Brain microvascular endothelial cell (primary cell): Measurements from ENCODE around the gene NLGN4X.

Source experiments
- DNase-seq: peaks from one replicate; pipeline ENCODE4 v3.0.0-alpha.2; 2020
- H3K27ac ChIP-seq: fragments of 250-450 bp; sonication (Bioruptor Pico); 2 replicates; pipeline ENCODE4 v1.5.1; 2020; ENCODE audit warnings: mild to moderate bottlenecking, moderate library complexity
- H3K27me3 ChIP-seq: fragments of 250-450 bp; sonication (Bioruptor Pico); replicated peaks from 2 replicates; pipeline ENCODE4 v1.5.1; 2020; ENCODE audit warnings: mild to moderate bottlenecking
- H3K36me3 ChIP-seq: fragments of 250-450 bp; sonication (Bioruptor Pico); replicated peaks from 2 replicates; pipeline ENCODE4 v1.5.1; 2020; ENCODE audit warnings: mild to moderate bottlenecking
- H3K4me3 ChIP-seq: 2 replicates; pipeline ENCODE4 v1.5.1; 2011; ENCODE audit warnings: low read depth, mild to moderate bottlenecking, control low read depth, low read length, moderate library complexity
- in situ Hi-C: cut with HindIII; loops from 2 replicates; pipeline ENCODE4 v1.10.0; 2017; ENCODE audit warnings: low sequenced_read_pairs, low pct_ligation_motif_present
- TF ChIP-seq, protein P1 (sequence below): IDR thresholded peaks from 2 replicates; pipeline ENCODE4 v1.5.1; 2011; ENCODE audit warnings: low read depth, mild to moderate bottlenecking, moderate library complexity, low read length, control low read depth, inconsistent platforms; ENCODE audit errors: missing control alignments

Gene NLGN4X

GRCh38 chrX:6223516-6223915, 5.2 kb downstream of the NLGN4X start:
- DNase-seq, result no peak
- TF ChIP-seq, protein P1, sequence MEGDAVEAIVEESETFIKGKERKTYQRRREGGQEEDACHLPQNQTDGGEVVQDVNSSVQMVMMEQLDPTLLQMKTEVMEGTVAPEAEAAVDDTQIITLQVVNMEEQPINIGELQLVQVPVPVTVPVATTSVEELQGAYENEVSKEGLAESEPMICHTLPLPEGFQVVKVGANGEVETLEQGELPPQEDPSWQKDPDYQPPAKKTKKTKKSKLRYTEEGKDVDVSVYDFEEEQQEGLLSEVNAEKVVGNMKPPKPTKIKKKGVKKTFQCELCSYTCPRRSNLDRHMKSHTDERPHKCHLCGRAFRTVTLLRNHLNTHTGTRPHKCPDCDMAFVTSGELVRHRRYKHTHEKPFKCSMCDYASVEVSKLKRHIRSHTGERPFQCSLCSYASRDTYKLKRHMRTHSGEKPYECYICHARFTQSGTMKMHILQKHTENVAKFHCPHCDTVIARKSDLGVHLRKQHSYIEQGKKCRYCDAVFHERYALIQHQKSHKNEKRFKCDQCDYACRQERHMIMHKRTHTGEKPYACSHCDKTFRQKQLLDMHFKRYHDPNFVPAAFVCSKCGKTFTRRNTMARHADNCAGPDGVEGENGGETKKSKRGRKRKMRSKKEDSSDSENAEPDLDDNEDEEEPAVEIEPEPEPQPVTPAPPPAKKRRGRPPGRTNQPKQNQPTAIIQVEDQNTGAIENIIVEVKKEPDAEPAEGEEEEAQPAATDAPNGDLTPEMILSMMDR, result no peak
- no peaks in the 10 kb centered on the region for H3K36me3 ChIP-seq
- H3K27ac ChIP-seq, result no peak overlapping the region
- no peak overlapping the region for H3K4me3 ChIP-seq
- peaks cover 15% of the 10 kb centered on the region for H3K27me3 ChIP-seq
- in situ Hi-C loops, result no loop called here

GRCh38 chrX:6210230-6210629, 18.4 kb downstream of the NLGN4X start:
- DNase-seq, result no peak
- no peak overlapping the region for H3K27ac ChIP-seq
- no peaks in the 10 kb centered on the region for H3K27me3 ChIP-seq
- TF ChIP-seq, protein P1, result no peak
- H3K36me3 ChIP-seq, result no peaks in the 10 kb centered on the region
- no peak overlapping the region for H3K4me3 ChIP-seq
- in situ Hi-C loops, result no loop called here

DNA sequence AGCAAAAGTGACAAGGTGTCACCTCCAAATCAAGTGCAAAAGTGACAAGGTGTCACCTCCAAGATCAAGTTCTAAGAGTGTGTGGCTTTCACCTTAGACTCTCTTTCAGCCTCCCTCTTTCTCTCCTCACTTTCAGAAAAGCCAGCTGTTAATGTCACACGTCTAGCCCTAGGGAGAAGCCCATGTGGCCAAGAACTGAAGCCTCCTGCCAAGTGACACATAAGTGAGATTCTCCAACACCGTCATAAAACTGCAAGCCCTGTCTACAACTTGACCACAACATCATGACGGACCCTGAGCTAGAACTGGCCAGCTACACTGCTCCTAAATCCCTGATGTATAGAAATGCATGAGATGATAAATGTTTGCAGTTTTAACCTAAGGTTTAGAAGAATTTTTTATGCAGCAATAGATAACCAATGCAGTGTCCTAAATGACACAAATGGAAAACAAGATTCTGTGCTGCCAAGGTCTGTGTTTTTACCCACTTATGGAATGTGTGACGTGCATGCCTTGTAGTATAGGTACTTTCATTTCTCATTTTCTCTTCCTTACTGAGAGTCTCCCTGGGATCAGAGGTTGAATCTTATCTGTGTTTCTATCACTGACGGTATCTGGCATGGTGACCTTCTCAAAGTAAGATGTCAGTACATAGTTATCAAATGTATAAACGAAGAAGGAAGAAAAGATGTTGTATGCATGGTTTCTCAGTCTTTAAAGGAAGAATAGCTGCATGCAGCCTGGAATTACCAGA, 25.0 kb downstream of the NLGN4X start:
- TF ChIP-seq, protein P1, result no peak
- Histone ChIP-seq H3K27ac (no peak overlapping the region), H3K27me3 (no peaks in the 10 kb centered on the region), H3K4me3 (no peak overlapping the region), H3K36me3 (no peaks in the 10 kb centered on the region)
- in situ Hi-C loops, result no loop called here
- DNase-seq, result no peak

DNA sequence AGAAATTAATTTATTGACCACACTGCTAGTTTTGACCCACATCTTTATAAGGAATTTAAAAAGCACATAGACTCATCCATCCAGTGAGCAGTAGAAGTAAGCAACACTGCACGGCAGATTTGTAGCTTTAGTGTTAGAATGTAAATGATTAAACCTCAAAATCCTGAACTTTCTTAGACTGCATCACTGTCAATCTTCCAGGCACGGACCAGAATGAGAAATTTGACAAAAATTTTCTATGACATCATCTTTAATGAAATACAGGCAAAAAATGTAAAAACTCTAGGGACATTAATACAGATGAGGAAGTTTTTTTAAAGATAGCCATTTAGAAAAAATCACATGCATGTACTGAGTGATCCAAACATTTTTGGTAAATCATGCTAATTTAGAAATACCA, 29.2 kb downstream of the NLGN4X start:
- Histone ChIP-seq H3K4me3 (no peak overlapping the region), H3K27ac (no peak overlapping the region), H3K27me3 (no peaks in the 10 kb centered on the region), H3K36me3 (no peaks in the 10 kb centered on the region)
- DNase-seq, result no peak
- TF ChIP-seq, protein P1, result no peak
- in situ Hi-C loops, result no loop called here

GRCh38 chrX:6187256-6187655, 41.4 kb downstream of the NLGN4X start:
- no peaks in the 10 kb centered on the region for H3K27me3 ChIP-seq
- DNase-seq, result no peak
- in situ Hi-C loops, result no loop called here
- no peak overlapping the region for H3K27ac ChIP-seq
- no peaks in the 10 kb centered on the region for H3K36me3 ChIP-seq
- TF ChIP-seq, protein P1, result no peak
- H3K4me3 ChIP-seq, result no peak overlapping the region
